A549 treated with GW870086 at 1 μM for 4 hours (cell line): ENCODE measurements around the gene TBL1X. TPM values are rescaled to one million over a fixed set of nuclear protein-coding genes. Genes with fewer than 3 reads are reported as not detected.

Experiments
- total RNA-seq: library from RNA; stranded (reverse); fragments of 200-300 nt; extraction: Qiagen RNA extraction; gene quantifications from 5 replicates; pipeline ENCODE4 v1.2.3, GENCODE V29; 2022; ENCODE audit warnings: low read depth

The TBL1X gene
- 11.6 to 16.1 TPM (median 12.9 TPM) in 5 replicates for total RNA-seq

DNA sequence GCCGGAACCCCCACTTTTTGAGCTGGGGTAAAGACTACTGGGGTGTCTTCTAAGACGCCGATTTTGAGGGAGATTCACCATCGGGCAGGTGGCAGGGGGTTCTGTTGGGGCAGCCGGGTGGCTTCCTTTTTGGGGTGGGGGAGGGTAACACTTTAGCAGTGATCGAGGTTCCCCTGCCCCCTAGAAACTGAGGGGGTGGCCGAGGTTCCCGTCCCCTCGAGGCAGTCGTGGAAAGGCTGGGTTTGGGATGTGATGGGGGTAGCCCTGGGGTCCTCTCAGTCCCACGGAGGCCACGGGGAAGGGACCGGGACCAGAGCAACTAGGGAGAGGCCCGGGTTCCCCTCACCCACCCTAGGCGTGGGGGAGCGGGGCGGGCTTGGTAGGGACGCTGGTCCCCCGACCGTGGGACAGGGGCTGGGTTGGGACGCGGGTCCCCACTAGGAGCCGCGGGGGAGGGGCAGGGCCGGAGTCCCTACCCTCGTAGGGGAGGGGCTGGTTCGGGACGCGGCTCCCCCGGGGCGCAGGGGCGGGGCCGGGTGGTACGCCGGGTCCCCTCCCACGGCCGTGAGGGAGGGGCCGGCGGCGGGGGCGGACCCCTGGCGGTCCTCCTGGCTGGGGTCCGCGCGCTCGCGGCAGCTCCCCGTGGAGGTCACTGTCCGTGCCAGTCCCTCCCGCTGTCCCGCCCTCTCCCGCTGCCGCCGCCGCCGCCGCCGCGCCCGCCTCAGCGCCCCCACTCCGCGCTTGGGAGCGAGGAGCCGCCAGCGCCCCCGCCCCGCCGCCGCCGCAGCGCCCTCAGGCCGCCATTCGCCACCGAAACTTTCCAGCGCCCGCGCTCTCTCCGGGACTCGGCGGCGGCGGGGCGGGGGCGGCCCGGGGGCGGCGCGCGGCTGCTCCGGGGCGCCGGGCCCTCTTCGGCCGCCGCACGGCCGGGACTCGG lies at the start of gene TBL1X:
Gene TBL1X, plus strand, starts transcription at position 624 of the 937 bp plus-strand sequence. CDS start 188,529 bp downstream, outside the sequence.

DNA sequence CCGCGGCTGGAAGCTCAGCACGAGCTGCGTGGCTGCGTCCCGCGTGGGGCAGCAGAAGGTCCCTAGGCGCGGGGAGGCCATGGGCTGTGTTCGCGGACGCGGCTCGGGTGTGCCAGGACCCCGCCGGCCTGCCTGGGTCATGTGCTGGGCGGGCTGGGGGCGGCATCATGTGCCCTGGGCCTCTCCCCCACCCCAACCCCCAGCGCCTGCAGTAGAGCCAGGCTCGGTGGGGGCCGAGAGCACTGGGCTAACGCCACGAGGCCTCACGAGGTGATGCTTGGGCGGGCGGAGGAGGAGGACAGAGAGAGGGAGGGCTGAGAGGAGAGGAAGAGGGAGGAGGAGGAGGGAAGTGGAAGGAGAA lies 300.9 kb downstream of the TBL1X start, which contains the start of gene GPR143:
Gene GPR143, minus strand, starts transcription at position 111 of the 361 bp plus-strand sequence. Its CDS starts 30 bp downstream, at position 81.

DNA sequence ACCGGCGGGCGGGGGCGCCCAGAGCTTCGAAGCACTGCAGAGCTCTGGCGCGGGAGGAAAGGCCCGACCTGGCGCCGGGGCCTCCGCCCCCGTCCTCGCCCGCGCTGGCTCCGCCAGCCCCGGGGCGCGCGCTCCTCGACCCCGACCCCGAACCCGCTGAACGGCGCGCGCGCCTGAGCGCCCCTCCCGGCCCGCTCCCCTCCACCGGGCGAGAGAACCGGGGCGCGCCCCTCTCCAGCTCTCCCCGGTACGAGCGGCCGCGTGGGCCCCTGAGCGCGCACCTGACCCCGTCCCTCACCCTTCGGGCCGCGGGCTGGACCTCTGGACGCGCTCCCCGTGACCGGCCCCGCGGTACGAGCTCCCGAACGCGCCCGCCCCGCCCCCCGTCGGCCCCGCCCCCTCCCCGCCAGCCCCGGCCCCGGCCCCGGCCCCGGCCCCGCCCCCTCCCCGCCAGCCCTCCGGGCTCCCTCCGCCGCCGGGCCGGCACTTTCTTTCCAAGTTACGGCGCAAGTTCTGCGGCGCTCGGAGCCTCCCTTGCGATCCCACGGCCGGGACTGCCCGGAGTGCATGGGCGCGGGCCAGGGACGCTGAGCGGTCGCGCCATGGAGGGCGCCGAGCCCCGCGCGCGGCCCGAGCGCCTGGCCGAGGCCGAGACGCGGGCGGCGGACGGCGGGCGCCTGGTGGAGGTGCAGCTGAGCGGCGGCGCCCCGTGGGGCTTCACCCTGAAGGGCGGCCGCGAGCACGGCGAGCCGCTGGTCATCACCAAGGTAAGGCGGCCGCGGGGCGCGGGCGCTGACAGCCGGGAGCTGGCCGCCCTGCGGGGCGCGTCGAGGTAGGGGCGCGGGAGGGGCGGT lies 321.3 kb downstream of the TBL1X start, which contains the start of gene SHROOM2:
Gene SHROOM2, plus strand, starts transcription at position 486 of the 854 bp plus-strand sequence. Its CDS starts 117 bp downstream, at position 603.

